Mammary epithelial cell (primary cell): Measurements from ENCODE around the gene MGST2.

ENCODE experiments used
- EZH2 ChIP-seq: IDR thresholded peaks from 2 replicates; pipeline ENCODE4 v1.6.1; 2012; ENCODE audit warnings: low read length, inconsistent platforms, borderline replicate concordance
- TF ChIP-seq, protein P1 (sequence below), 2 donors: IDR thresholded peaks in 1 of 2; conservative IDR thresholded peaks in 1 of 2; 2 replicates each; pipeline ENCODE4 v1.5.1; 2011 to 2012; ENCODE audit warnings: inconsistent platforms in 2 of 2, low read length in 2 of 2, mild to moderate bottlenecking in 2 of 2, control low read depth in 1 of 2, low read depth in 1 of 2; ENCODE audit not compliant: insufficient read depth in 1 of 2; ENCODE audit errors: extremely low read depth in 1 of 2

DNA sequence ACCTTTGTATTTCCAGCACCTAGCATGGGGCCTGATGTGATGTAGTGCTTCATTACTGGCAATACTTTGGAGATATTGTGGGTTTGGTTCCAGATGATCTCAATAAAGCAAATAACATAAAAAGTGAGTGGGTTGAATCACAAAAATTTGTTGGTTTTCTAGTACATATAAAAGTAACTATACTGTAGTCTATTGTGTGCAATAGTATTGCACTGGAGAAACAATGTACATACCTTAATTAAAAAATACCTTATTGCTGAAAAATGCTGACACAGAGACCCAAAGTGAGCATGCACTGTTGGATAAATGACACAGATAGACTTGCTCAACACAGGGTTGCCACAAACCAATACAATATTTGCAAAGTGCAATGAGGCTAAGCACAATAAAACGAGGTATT, 17.7 kb upstream of the MGST2 start:
- TF ChIP-seq, protein P1, sequence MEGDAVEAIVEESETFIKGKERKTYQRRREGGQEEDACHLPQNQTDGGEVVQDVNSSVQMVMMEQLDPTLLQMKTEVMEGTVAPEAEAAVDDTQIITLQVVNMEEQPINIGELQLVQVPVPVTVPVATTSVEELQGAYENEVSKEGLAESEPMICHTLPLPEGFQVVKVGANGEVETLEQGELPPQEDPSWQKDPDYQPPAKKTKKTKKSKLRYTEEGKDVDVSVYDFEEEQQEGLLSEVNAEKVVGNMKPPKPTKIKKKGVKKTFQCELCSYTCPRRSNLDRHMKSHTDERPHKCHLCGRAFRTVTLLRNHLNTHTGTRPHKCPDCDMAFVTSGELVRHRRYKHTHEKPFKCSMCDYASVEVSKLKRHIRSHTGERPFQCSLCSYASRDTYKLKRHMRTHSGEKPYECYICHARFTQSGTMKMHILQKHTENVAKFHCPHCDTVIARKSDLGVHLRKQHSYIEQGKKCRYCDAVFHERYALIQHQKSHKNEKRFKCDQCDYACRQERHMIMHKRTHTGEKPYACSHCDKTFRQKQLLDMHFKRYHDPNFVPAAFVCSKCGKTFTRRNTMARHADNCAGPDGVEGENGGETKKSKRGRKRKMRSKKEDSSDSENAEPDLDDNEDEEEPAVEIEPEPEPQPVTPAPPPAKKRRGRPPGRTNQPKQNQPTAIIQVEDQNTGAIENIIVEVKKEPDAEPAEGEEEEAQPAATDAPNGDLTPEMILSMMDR (conservative IDR thresholded peaks at IDR 0.05 in 1 of 2, IDR thresholded peaks at IDR 0.05 in 1 of 2; ENCODE audit: extremely low read depth in 1 of 2, insufficient read depth in 1 of 2, low read depth in 1 of 2, low read length in 2 of 2) = no peak
- no peak for TF ChIP-seq EZH2
